SJSA1 (cell line): Measurements from ENCODE around the gene CSNK2A1. TPM values are rescaled to one million over a fixed set of nuclear protein-coding genes. Genes with fewer than 3 reads are reported as not detected.

Source experiments
- DNase-seq, 2 experiments: peaks; one replicate each; pipeline ENCODE4 v3.0.0-alpha.2; 2015 to 2020; ENCODE audit warnings: low spot score in 2 of 2, low read depth in 1 of 2
- H3K27ac ChIP-seq: fragments of 250-450 bp; sonication (Bioruptor Pico); 2 replicates; pipeline ENCODE4 v1.5.1; 2020; ENCODE audit warnings: mild to moderate bottlenecking, moderate library complexity
- H3K27me3 ChIP-seq: fragments of 250-450 bp; sonication (Bioruptor Pico); replicated peaks from 2 replicates; pipeline ENCODE4 v1.5.1; 2020; ENCODE audit warnings: mild to moderate bottlenecking, moderate library complexity
- H3K36me3 ChIP-seq: fragments of 250-450 bp; sonication (Bioruptor Pico); 2 replicates; pipeline ENCODE4 v1.5.1; 2020; ENCODE audit warnings: mild to moderate bottlenecking
- H3K4me1 ChIP-seq: fragments of 250-450 bp; sonication (Bioruptor Pico); replicated peaks from 2 replicates; pipeline ENCODE4 v1.6.1; 2021; ENCODE audit warnings: mild to moderate bottlenecking
- H3K4me3 ChIP-seq: fragments of 250-450 bp; sonication (Bioruptor Pico); 2 replicates; pipeline ENCODE4 v1.5.1; 2020; ENCODE audit warnings: mild to moderate bottlenecking
- H3K9me3 ChIP-seq: fragments of 250-450 bp; sonication (Bioruptor Pico); replicated peaks from 2 replicates; pipeline ENCODE4 v1.5.1; 2020; ENCODE audit warnings: mild to moderate bottlenecking
- total RNA-seq: library from RNA; depleted of rRNA; stranded (reverse); fragments of >200 nt; shearing (Covaris generic); gene quantifications from 2 replicates; pipeline ENCODE4 v1.2.3, GENCODE V29; 2014

Gene CSNK2A1
- total RNA-seq, 1 experiment from 2014 or later, result 158 TPM

- Histone ChIP-seq H3K9me3 (no peaks in the 10 kb centered on the region), H3K4me1 (no peaks in the 10 kb centered on the region), H3K4me3 (no peak overlapping the region), H3K27ac (no peak overlapping the region), H3K27me3 (peaks cover 17% of the 10 kb centered on the region), H3K36me3 (no peaks in the 10 kb centered on the region)
- no peak for DNase-seq
Measured at GRCh38 chr20:556984-557383, 13.4 kb upstream of the CSNK2A1 start.

DNA sequence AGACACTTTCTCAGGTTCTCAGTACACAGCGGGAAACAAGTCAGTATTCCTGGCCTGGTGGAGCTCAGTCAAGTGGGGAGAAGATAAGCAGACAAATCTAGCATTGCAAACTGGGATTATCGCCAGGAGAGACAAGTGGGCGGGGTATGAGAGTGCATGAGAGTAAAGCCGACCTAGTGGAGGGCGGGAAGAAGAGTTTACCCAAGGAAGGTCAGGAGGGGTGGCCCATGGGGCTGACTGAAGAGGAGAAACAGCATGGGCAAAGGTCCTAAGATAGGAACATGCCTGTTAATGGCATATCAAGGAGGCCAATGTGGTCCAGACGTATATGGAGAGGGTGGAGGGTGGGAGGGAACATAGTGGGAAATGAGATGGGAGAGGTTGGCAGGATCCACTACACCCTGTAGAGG, 12.4 kb upstream of the CSNK2A1 start:
- Histone ChIP-seq H3K27me3 (peaks cover 11% of the 10 kb centered on the region), H3K4me3 (no peak overlapping the region), H3K4me1 (no peaks in the 10 kb centered on the region), H3K9me3 (no peaks in the 10 kb centered on the region), H3K27ac (no peak overlapping the region), H3K36me3 (no peaks in the 10 kb centered on the region)
- DNase-seq, result no peak

- Histone ChIP-seq H3K9me3 (no peaks in the 10 kb centered on the region), H3K27ac (no peak overlapping the region), H3K4me3 (no peak overlapping the region), H3K27me3 (peaks cover 13% of the 10 kb centered on the region; the same call in 1 of the 2 replicates), H3K36me3 (no peaks in the 10 kb centered on the region), H3K4me1 (no peaks in the 10 kb centered on the region)
- no peak for DNase-seq
Measured at GRCh38 chr20:550611-551010, 7.0 kb upstream of the CSNK2A1 start.

GRCh38 chr20:549722-550496, 6.3 kb upstream of the CSNK2A1 start:
- Histone ChIP-seq H3K27me3 (peaks cover 11% of the 10 kb centered on the region; the same call in 1 of the 2 replicates), H3K27ac (no peak overlapping the region), H3K4me1 (no peaks in the 10 kb centered on the region), H3K36me3 (no peaks in the 10 kb centered on the region), H3K9me3 (no peaks in the 10 kb centered on the region), H3K4me3 (no peak overlapping the region)
- no peak for DNase-seq

- no peaks in the 10 kb centered on the region for H3K36me3 ChIP-seq
- peaks cover 7% of the 10 kb centered on the region; the same call in 1 of the 2 replicates for H3K27me3 ChIP-seq
- no peak for DNase-seq
- no peak overlapping the region for H3K27ac ChIP-seq
- H3K9me3 ChIP-seq, result no peaks in the 10 kb centered on the region
- H3K4me1 ChIP-seq, result peaks cover 3% of the 10 kb centered on the region; the same call in 1 of the 2 replicates
- no peak overlapping the region for H3K4me3 ChIP-seq
Measured at GRCh38 chr20:548906-549305, 5.3 kb upstream of the CSNK2A1 start.

GRCh38 chr20:547394-547793, 3.8 kb upstream of the CSNK2A1 start:
- peaks cover 7% of the 10 kb centered on the region; the same call in 1 of the 2 replicates for H3K27me3 ChIP-seq
- H3K4me1 ChIP-seq, result peaks cover 10% of the 10 kb centered on the region
- H3K27ac ChIP-seq, result no peak overlapping the region
- no peak overlapping the region for H3K4me3 ChIP-seq
- H3K9me3 ChIP-seq, result no peaks in the 10 kb centered on the region
- H3K36me3 ChIP-seq, result peaks cover 3% of the 10 kb centered on the region
- no peak for DNase-seq

DNA sequence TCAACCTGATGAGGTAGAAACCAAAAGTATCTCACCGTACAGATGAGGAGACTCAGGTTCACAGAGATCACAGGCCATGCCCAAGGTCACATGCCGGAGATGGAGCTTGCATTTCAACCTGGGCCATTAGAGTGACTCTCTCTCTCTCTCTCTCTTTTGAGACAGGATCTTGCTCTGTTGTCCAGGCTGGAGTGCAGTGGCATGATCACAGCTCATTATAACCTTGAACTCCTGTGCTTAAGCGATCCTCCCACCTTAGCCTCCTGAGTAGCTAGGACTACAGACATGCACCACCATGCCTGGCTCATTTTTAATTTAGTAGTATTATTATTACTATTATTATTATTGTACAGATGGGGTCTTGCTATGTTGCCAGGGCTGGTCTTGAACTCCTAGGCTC, 2.8 kb upstream of the CSNK2A1 start:
- no peak for DNase-seq
- H3K27me3 ChIP-seq, result peaks cover 7% of the 10 kb centered on the region; the same call in 1 of the 2 replicates
- H3K36me3 ChIP-seq, result peaks cover 12% of the 10 kb centered on the region
- peaks cover 4% of the 10 kb centered on the region; the same call in 1 of the 2 replicates for H3K9me3 ChIP-seq
- peaks cover 15% of the 10 kb centered on the region for H3K4me1 ChIP-seq
- H3K4me3 ChIP-seq, result no peak overlapping the region
- H3K27ac ChIP-seq, result no peak overlapping the region

DNA sequence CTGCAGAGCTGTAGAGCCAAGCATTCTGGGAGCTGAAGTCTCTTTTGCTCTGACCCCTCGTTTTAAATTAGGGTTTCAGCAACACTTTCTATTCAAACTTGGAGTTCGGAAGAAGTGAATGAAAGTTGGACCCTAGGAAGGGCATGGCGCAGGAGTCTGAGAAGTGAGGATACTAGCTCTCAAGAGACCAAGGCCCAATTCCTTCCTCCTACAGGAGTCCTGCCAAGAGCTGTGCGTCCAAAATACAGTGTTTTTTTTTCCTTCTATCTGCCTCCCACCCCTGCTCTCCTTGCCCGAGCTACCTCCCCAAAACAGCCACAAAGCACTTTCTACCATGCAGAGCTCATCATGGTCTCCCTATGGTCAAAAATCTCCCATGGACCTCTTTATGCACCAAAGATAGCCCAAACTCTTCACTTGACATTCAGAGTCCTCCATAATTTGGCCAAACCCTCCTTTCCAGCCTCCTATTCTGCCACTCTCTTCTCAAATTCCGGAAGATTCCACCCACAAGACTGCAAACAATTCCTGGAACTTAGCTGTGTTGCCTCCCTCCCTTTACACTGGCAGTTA, 649 bp upstream of the CSNK2A1 start:
- H3K4me3 ChIP-seq, result peak overlapping the region; percentile 91
- peaks cover 33% of the 10 kb centered on the region for H3K36me3 ChIP-seq
- H3K9me3 ChIP-seq, result peaks cover 4% of the 10 kb centered on the region
- peak overlapping the region; percentile 92 for H3K27ac ChIP-seq
- no peak for DNase-seq
- peaks cover 7% of the 10 kb centered on the region; the same call in 1 of the 2 replicates for H3K27me3 ChIP-seq
- H3K4me1 ChIP-seq, result peaks cover 24% of the 10 kb centered on the region

- H3K9me3 ChIP-seq, result peaks cover 4% of the 10 kb centered on the region
- H3K27me3 ChIP-seq, result peaks cover 7% of the 10 kb centered on the region; the same call in 1 of the 2 replicates
- no peak overlapping the region for H3K27ac ChIP-seq
- H3K4me3 ChIP-seq, result peak overlapping the region; percentile 91
- H3K4me1 ChIP-seq, result peaks cover 24% of the 10 kb centered on the region
- DNase-seq, result no peak
- peaks cover 36% of the 10 kb centered on the region for H3K36me3 ChIP-seq
Measured at GRCh38 chr20:542777-543368, 717 bp downstream of the CSNK2A1 start.

GRCh38 chr20:540391-541201, 3.0 kb downstream of the CSNK2A1 start:
- H3K27me3 ChIP-seq, result no peaks in the 10 kb centered on the region
- peaks cover 24% of the 10 kb centered on the region for H3K4me1 ChIP-seq
- H3K36me3 ChIP-seq, result peaks cover 36% of the 10 kb centered on the region
- no peak for DNase-seq
- H3K9me3 ChIP-seq, result peaks cover 4% of the 10 kb centered on the region
- no peak overlapping the region for H3K27ac ChIP-seq
- no peak overlapping the region for H3K4me3 ChIP-seq

DNA sequence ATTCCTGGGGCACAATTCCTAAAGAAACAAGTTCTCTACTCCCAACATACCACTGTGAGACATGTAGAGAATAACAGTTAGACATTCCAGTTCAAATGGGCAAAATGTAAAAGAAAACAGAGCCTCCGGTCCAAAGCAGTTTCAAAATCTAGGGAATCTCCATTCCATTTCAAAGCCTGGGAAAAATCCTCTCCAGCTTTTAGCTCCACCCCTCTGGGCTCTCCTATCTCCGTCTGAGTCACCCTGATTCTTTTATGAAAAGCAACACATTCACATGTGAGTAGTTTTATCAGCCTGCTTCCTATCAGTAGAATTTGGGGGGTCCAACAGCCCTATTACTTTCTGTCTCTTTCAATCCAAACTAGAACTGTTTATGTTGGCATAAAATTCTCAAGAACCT, 3.7 kb downstream of the CSNK2A1 start:
- Histone ChIP-seq H3K4me3 (no peak overlapping the region), H3K4me1 (peaks cover 24% of the 10 kb centered on the region), H3K9me3 (peaks cover 4% of the 10 kb centered on the region), H3K36me3 (peaks cover 36% of the 10 kb centered on the region), H3K27me3 (no peaks in the 10 kb centered on the region), H3K27ac (no peak overlapping the region)
- DNase-seq, result peak in 1 of 2 experiments; percentile 13

GRCh38 chr20:539191-539590, 4.4 kb downstream of the CSNK2A1 start:
- no peaks in the 10 kb centered on the region for H3K27me3 ChIP-seq
- no peak overlapping the region for H3K4me3 ChIP-seq
- H3K9me3 ChIP-seq, result peaks cover 4% of the 10 kb centered on the region
- H3K36me3 ChIP-seq, result peaks cover 36% of the 10 kb centered on the region
- H3K27ac ChIP-seq, result no peak overlapping the region
- DNase-seq, result no peak
- peaks cover 24% of the 10 kb centered on the region for H3K4me1 ChIP-seq

DNA sequence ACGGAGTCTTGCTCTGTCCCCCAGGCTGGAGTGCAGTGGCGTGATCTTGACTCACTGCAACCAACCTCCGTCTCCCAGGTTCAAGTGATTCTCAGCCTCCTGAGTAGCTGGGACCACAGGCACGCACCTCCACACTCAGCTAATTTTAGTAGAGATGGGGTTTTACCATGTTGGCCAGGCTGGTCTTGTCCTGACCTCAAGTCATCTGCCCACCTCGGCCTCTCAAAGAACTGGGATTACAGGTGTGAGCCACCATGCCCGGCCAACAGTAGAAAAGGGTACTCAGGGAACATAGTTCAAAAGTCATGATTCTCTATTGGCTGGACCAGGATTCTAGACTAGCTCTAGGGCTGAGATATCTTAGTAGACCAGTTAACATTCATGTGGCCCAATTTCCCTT, 5.6 kb downstream of the CSNK2A1 start:
- no peak for DNase-seq
- peaks cover 18% of the 10 kb centered on the region for H3K4me1 ChIP-seq
- no peaks in the 10 kb centered on the region for H3K27me3 ChIP-seq
- H3K4me3 ChIP-seq, result no peak overlapping the region
- H3K9me3 ChIP-seq, result peaks cover 4% of the 10 kb centered on the region
- H3K36me3 ChIP-seq, result peaks cover 36% of the 10 kb centered on the region
- H3K27ac ChIP-seq, result no peak overlapping the region
